Lower lobe of right lung (tissue), 2 donors: Measurements from ENCODE around the gene MDM2. TPM values are rescaled to one million over a fixed set of nuclear protein-coding genes. Genes with fewer than 3 reads are reported as not detected.
"Not testable (repeated sequence)": the region's sequence is repeated elsewhere in the genome, so short reads cannot be mapped to it uniquely, and the experiment has no call there.

Source experiments
- ATAC-seq, 2 donors: fragments of 200-7000 bp; cut with Tn5 transposase; one replicate each; pipeline ENCODE4 v1.9.1; 2020 to 2022; ENCODE audit warnings: mild to moderate bottlenecking in 2 of 2, moderate library complexity in 2 of 2
- DNase-seq: peaks from one replicate; pipeline ENCODE4 v3.0.0-alpha.2; 2020
- H3K27ac ChIP-seq: fragments of 200-600 bp; one replicate; pipeline ENCODE4 v1.8.0; 2022
- H3K27me3 ChIP-seq: fragments of 200-600 bp; one replicate; pipeline ENCODE4 v1.8.0; 2022; ENCODE audit warnings: low read depth
- H3K36me3 ChIP-seq: fragments of 200-600 bp; one replicate; pipeline ENCODE4 v1.8.0; 2022; ENCODE audit warnings: mild to moderate bottlenecking
- H3K4me1 ChIP-seq: fragments of 200-600 bp; one replicate; pipeline ENCODE4 v1.8.0; 2022
- H3K4me3 ChIP-seq: fragments of 200-600 bp; one replicate; pipeline ENCODE4 v1.8.0; 2022; ENCODE audit warnings: mild to moderate bottlenecking
- H3K9me3 ChIP-seq: fragments of 200-600 bp; one replicate; pipeline ENCODE4 v1.8.0; 2022
- CTCF ChIP-seq: fragments of 200-600 bp; IDR thresholded peaks from one replicate; pipeline ENCODE4 v1.8.0; 2022; ENCODE audit warnings: antibody characterized with exemption, mild to moderate bottlenecking
- intact Hi-C: fragments of 100-400 bp; cut with DNase I; formaldehyde crosslinking; loops from one replicate; pipeline ENCODE4 v1.11.0; 2022
- total RNA-seq: library from RNA; stranded (reverse); fragmentation: NEBNext Ultra II Directional; extraction: Animal tissue kit (Norgen Biotek cat#: 25700); gene quantifications from one replicate; pipeline ENCODE4 v1.2.1, GENCODE V29; 2021
- donor health status: DM: no; HTN: yes; CAD: no; lungs with severe emphysema.

MDM2 gene
- total RNA-seq, 1 donor from 2014 or later, result 136 TPM

GRCh38 chr12:68804657-68805591 is 3.1 kb upstream of the MDM2 start:
- H3K27ac ChIP-seq, result no peak overlapping the region
- DNase-seq (no peak), ATAC-seq (no peak)
- H3K9me3 ChIP-seq, result no peaks in the 10 kb centered on the region
- intact Hi-C loops, result no loop called here
- no peaks in the 10 kb centered on the region for H3K27me3 ChIP-seq
- no peak overlapping the region for H3K4me3 ChIP-seq
- TF ChIP-seq CTCF, result no peak
- peaks cover 8% of the 10 kb centered on the region for H3K36me3 ChIP-seq
- H3K4me1 ChIP-seq, result peaks cover 14% of the 10 kb centered on the region

DNA sequence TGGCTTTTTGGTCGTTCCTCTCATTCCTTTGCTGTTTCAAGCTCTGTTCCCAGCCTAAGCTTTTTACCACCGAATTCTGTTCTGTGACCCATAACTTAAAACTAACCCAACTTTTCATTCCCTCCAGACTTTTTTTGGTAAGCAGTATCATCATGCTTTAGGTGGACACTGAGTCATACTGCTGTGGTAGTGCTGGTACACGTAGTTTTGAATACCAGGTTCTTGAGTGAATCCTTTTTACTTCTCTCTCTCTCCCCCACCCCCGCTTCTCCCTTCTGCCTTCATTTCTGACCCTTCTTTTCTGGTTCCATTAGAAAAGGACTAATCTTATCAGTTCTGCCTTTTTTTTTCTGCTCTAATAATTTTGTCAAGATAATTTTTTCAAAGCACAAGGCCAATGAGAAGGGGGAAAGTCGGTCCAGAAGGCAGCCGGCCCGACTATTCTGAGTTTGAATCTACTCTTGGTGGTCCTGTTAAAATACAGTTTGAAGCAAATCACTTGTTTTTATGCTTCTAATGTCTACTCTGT is 2.3 kb upstream of the MDM2 start:
- Histone ChIP-seq H3K4me1 (peaks cover 19% of the 10 kb centered on the region), H3K27ac (no peak overlapping the region), H3K9me3 (no peaks in the 10 kb centered on the region), H3K4me3 (no peak overlapping the region), H3K27me3 (no peaks in the 10 kb centered on the region), H3K36me3 (peaks cover 15% of the 10 kb centered on the region)
- DNase-seq, result no peak
- no peak for TF ChIP-seq CTCF
- no peak for ATAC-seq
- intact Hi-C loops, result no loop called here

- Histone ChIP-seq H3K9me3 (no peaks in the 10 kb centered on the region), H3K36me3 (peaks cover 25% of the 10 kb centered on the region), H3K27ac (peak overlapping the region; percentile 99), H3K4me1 (peaks cover 29% of the 10 kb centered on the region), H3K27me3 (no peaks in the 10 kb centered on the region), H3K4me3 (peak overlapping the region; percentile 94)
- intact Hi-C loops, result no loop called here
- DNase-seq, result no peak
- ATAC-seq, result no peak
- TF ChIP-seq CTCF, result no peak
These were observed 1.3 kb upstream of the MDM2 start for GRCh38 chr12:68806488-68807237.

DNA sequence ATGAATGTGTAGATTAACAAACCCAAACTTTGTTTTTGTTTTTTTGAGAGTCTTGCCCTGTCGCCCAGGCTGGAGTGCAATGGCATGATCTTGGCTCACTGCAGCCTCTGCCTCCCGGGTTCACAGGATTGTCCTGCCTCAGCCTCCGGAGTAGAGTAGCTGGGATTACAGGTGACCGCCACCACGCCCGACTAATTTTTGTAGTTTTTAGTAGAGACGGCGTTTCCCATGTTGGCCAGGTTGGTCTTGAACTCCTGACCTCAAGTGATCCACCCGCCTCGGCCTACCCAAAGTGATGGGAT is 752 bp upstream of the MDM2 start:
- intact Hi-C loops, H3K9me3 ChIP-seq, ATAC-seq, DNase-seq, H3K27me3 ChIP-seq: not testable (repeated sequence)
- Histone ChIP-seq H3K4me3 (peak overlapping the region; percentile 94), H3K4me1 (peaks cover 35% of the 10 kb centered on the region), H3K27ac (peak overlapping the region; percentile 99), H3K36me3 (peaks cover 30% of the 10 kb centered on the region)

DNA sequence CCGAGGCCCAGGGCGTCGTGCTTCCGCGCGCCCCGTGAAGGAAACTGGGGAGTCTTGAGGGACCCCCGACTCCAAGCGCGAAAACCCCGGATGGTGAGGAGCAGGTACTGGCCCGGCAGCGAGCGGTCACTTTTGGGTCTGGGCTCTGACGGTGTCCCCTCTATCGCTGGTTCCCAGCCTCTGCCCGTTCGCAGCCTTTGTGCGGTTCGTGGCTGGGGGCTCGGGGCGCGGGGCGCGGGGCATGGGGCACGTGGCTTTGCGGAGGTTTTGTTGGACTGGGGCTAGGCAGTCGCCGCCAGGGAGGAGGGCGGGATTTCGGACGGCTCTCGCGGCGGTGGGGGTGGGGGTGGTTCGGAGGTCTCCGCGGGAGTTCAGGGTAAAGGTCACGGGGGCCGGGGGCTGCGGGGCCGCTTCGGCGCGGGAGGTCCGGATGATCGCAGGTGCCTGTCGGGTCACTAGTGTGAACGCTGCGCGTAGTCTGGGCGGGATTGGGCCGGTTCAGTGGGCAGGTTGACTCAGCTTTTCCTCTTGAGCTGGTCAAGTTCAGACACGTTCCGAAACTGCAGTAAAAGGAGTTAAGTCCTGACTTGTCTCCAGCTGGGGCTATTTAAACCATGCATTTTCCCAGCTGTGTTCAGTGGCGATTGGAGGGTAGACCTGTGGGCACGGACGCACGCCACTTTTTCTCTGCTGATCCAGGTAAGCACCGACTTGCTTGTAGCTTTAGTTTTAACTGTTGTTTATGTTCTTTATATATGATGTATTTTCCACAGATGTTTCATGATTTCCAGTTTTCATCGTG is 612 bp downstream of the MDM2 start:
- Histone ChIP-seq H3K4me1 (peaks cover 47% of the 10 kb centered on the region), H3K27ac (peak overlapping the region; percentile 99), H3K27me3 (no peaks in the 10 kb centered on the region), H3K9me3 (no peaks in the 10 kb centered on the region), H3K36me3 (peaks cover 43% of the 10 kb centered on the region), H3K4me3 (peak overlapping the region; percentile 94)
- ATAC-seq (peak; percentile 86), DNase-seq (peak; percentile 87)
- intact Hi-C loops, result no loop called here
- no peak for TF ChIP-seq CTCF
